ENCODE measurements around the gene JAM2.

DNA sequence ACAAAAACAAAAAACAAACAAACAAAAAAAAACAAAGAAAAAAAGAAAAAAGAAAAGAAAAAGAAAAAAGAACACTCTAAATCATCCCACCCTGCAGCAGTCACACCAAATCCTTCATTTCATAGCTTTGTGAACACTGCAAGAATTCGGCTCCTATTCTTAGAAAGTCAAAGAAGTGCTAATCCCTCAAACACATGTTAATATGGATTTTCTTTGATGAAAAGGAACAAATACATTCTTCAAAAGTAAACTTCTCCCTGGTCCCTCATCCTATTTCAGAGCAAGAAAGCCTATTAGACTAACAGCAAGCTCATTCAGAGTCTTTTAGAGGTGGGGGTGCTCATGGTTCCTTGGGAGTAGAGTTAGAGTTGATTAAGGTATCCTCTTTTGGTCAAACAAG is 24.6 kb upstream of the JAM2 start:
- TF ChIP-seq, protein P1, sequence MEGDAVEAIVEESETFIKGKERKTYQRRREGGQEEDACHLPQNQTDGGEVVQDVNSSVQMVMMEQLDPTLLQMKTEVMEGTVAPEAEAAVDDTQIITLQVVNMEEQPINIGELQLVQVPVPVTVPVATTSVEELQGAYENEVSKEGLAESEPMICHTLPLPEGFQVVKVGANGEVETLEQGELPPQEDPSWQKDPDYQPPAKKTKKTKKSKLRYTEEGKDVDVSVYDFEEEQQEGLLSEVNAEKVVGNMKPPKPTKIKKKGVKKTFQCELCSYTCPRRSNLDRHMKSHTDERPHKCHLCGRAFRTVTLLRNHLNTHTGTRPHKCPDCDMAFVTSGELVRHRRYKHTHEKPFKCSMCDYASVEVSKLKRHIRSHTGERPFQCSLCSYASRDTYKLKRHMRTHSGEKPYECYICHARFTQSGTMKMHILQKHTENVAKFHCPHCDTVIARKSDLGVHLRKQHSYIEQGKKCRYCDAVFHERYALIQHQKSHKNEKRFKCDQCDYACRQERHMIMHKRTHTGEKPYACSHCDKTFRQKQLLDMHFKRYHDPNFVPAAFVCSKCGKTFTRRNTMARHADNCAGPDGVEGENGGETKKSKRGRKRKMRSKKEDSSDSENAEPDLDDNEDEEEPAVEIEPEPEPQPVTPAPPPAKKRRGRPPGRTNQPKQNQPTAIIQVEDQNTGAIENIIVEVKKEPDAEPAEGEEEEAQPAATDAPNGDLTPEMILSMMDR (IDR thresholded peaks at IDR 0.05 in 2 of 3, conservative IDR thresholded peaks at IDR 0.05 in 1 of 3; ENCODE audit: borderline replicate concordance in 1 of 3, insufficient read depth in 1 of 3, low read depth in 2 of 3, low read length in 2 of 3): no peak
- no peak for TF ChIP-seq EZH2 (IDR thresholded peaks at IDR 0.05)
- TF ChIP-seq, protein P2, sequence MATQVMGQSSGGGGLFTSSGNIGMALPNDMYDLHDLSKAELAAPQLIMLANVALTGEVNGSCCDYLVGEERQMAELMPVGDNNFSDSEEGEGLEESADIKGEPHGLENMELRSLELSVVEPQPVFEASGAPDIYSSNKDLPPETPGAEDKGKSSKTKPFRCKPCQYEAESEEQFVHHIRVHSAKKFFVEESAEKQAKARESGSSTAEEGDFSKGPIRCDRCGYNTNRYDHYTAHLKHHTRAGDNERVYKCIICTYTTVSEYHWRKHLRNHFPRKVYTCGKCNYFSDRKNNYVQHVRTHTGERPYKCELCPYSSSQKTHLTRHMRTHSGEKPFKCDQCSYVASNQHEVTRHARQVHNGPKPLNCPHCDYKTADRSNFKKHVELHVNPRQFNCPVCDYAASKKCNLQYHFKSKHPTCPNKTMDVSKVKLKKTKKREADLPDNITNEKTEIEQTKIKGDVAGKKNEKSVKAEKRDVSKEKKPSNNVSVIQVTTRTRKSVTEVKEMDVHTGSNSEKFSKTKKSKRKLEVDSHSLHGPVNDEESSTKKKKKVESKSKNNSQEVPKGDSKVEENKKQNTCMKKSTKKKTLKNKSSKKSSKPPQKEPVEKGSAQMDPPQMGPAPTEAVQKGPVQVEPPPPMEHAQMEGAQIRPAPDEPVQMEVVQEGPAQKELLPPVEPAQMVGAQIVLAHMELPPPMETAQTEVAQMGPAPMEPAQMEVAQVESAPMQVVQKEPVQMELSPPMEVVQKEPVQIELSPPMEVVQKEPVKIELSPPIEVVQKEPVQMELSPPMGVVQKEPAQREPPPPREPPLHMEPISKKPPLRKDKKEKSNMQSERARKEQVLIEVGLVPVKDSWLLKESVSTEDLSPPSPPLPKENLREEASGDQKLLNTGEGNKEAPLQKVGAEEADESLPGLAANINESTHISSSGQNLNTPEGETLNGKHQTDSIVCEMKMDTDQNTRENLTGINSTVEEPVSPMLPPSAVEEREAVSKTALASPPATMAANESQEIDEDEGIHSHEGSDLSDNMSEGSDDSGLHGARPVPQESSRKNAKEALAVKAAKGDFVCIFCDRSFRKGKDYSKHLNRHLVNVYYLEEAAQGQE (IDR thresholded peaks at IDR 0.05; ENCODE audit: low read depth): no peak
- no peak for TF ChIP-seq POLR2A (IDR thresholded peaks at IDR 0.05; ENCODE audit: borderline replicate concordance, extremely low read depth, insufficient read depth, insufficient read length)
- no peak for TF ChIP-seq FOSL1 (IDR thresholded peaks at IDR 0.05; ENCODE audit: low read depth)
- TF ChIP-seq, protein P3, sequence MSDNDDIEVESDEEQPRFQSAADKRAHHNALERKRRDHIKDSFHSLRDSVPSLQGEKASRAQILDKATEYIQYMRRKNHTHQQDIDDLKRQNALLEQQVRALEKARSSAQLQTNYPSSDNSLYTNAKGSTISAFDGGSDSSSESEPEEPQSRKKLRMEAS (IDR thresholded peaks at IDR 0.05): no peak
- no peak for TF ChIP-seq POLR2AphosphoS5 (IDR thresholded peaks at IDR 0.05; ENCODE audit: low read depth, low read length)
- no peak for TF ChIP-seq ZNF274 (IDR thresholded peaks at IDR 0.05; ENCODE audit: low read depth, low read length)
- no peak for TF ChIP-seq EZH2phosphoT487 (IDR thresholded peaks at IDR 0.05; ENCODE audit: borderline replicate concordance)
- TF ChIP-seq RAD21 (IDR thresholded peaks at IDR 0.05; ENCODE audit: low read depth): no peak
- TF ChIP-seq, protein P4, sequence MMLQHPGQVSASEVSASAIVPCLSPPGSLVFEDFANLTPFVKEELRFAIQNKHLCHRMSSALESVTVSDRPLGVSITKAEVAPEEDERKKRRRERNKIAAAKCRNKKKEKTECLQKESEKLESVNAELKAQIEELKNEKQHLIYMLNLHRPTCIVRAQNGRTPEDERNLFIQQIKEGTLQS (IDR thresholded peaks at IDR 0.05): no peak

All from HCT116 (cell line).